ENCODE results near the gene DDN.
A peak's percentile ranks its signal among the peaks of the same experiment; 100 is the strongest.

Gene DDN

DNA sequence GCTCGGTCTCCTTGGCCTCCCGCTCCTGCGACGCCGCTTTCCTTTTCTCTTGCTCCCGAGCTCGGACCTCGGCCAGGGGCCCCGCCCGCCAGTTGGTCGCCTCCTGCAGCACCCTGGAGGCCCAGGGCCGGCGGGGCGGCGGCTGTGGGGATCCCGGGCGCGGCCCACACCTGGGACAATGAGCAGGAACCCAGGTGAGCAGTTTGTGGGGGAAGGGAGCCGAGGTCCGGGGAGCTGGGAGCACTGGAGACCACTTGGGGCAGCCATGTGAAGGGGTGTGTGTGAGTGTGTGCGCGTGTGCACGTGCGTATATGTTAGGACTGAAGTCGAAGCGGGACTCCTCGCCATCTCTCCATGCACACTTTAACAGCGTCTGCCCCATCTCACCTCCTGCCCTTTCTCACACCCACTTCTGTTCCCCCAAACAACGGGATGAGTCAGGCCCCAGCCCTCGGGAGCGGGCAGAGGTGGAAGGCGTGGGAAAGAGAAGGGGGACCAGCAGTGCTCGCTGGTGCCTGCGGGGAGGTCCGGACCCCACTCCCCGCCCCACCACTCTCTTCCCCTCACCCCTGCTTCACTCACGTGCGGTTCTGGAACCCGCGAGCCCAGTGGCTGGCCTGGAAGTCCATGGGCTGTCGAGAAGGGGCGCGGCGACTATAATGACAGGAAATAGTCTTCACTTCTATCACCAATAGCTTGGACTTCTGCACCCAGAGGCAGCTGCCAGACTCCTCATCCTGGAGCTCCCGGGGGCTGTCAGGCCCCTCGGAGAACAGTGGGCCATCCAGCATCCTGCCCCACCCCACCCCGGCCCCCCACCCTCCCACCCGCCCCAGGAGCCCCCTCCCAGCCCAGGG is 450 bp downstream of the DDN start:
- DNase-seq (ENCODE audit: low read depth), result peak; percentile 42
- TF ChIP-seq, protein P1, sequence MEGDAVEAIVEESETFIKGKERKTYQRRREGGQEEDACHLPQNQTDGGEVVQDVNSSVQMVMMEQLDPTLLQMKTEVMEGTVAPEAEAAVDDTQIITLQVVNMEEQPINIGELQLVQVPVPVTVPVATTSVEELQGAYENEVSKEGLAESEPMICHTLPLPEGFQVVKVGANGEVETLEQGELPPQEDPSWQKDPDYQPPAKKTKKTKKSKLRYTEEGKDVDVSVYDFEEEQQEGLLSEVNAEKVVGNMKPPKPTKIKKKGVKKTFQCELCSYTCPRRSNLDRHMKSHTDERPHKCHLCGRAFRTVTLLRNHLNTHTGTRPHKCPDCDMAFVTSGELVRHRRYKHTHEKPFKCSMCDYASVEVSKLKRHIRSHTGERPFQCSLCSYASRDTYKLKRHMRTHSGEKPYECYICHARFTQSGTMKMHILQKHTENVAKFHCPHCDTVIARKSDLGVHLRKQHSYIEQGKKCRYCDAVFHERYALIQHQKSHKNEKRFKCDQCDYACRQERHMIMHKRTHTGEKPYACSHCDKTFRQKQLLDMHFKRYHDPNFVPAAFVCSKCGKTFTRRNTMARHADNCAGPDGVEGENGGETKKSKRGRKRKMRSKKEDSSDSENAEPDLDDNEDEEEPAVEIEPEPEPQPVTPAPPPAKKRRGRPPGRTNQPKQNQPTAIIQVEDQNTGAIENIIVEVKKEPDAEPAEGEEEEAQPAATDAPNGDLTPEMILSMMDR (conservative IDR thresholded peaks at IDR 0.05; ENCODE audit: control insufficient read depth, insufficient read depth, low read depth, low read length), result no peak
- H3K4me3 ChIP-seq (ENCODE audit: control insufficient read depth, low read depth, low read length), result peak overlapping the region; percentile 7

DNA sequence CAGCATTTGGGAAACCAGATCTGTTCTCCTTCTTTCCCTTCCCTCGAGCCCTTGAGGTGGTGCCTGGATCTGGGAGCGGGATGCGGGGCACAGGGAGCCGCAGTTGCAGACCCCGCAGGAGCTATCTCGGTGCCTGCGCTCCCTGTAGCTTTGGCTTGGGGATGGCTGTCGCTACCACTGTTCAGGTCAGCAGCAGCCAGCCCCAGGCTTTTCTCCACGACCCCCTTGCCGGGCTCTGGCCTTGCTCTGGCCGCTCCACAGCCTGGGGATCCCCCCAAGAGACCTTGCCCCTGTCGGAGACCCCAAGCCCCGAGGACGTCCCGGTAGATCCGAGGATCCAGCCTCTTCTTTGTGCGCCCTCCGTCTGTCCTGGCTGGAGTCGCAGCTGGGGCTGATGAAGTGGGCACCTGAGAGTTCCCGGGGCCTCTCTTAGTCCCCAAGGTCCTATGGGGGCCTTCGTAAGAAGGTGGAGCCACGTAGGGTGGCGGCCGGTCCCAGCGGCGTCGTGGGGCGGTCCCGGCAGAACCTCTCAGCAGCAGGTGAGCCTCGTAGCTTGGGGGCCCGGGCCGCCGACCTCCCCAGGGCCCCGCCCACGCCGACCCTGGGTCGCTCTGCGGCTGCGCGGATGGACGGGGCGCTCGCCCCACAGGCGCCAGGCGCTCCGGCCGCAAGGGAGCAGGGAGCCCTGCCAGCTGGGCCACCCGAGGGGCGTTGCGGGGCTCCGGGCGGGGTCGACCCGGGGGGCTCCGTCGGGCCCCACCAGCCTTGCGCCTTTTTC is 1.3 kb downstream of the DDN start:
- H3K4me3 ChIP-seq (ENCODE audit: control insufficient read depth, low read depth, low read length), result no peak overlapping the region
- TF ChIP-seq, protein P1 (conservative IDR thresholded peaks at IDR 0.05; ENCODE audit: control insufficient read depth, insufficient read depth, low read depth, low read length), result no peak
- no peak for DNase-seq (ENCODE audit: low read depth)

GRCh38 chr12:48996794-48997718 is 2.1 kb downstream of the DDN start:
- peak; percentile 57 for DNase-seq (ENCODE audit: low read depth)
- TF ChIP-seq, protein P1 (conservative IDR thresholded peaks at IDR 0.05; ENCODE audit: control insufficient read depth, insufficient read depth, low read depth, low read length), result peak; percentile 67
- H3K4me3 ChIP-seq (ENCODE audit: control insufficient read depth, low read depth, low read length), result no peak overlapping the region

DNA sequence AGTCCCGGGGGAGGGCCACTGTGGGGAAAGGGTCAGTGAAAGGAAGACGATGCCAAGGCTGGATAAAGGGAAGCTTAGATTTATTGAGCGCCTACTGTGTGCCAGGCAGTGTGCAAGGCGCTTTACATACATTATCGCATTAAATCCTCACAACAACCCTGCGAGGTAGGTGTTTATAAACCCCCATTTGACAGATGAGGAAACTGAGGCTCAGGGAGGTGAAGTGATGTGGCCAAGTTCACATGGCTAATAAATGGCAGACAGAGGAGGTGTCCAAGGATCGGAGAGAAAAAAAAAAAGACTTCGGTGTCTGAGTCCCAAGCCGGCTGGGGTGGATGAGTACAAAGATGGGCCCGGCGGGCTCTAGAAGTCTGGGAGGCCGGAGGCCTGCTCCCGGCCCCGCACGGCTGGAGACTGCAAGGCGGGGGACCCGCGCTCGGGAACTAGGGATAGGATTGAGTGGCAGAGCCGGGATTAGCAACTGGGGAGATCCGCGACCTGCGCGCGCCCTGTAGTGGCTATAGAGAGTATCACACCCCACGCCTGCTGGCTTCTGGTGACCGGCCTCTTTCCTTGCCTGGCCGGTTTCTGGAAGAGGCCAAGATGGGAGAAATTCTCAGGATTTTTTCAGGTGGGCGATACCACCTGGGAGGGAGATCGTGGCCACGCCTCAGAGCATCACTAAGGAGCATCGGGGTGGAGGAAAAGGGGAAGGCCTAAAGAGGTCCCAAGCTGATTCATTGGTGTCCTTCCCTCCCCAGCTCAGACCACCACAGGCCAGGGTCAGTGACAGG is 3.9 kb downstream of the DDN start:
- TF ChIP-seq, protein P1 (conservative IDR thresholded peaks at IDR 0.05; ENCODE audit: control insufficient read depth, insufficient read depth, low read depth, low read length), result peak; percentile 63
- peak overlapping the region; percentile 27 for H3K4me3 ChIP-seq (ENCODE audit: control insufficient read depth, low read depth, low read length)
- peak; percentile 73 for DNase-seq (ENCODE audit: low read depth)

- DNase-seq (ENCODE audit: low read depth), result no peak
- no peak overlapping the region for H3K4me3 ChIP-seq (ENCODE audit: control insufficient read depth, low read depth, low read length)
- TF ChIP-seq, protein P1 (conservative IDR thresholded peaks at IDR 0.05; ENCODE audit: control insufficient read depth, insufficient read depth, low read depth, low read length), result no peak
These were observed 4.7 kb downstream of the DDN start for GRCh38 chr12:48994224-48995085.

All from fibroblast of mammary gland (primary cell).